Caki2 (cell line): ENCODE data around the gene SCUBE3. TPM values are rescaled to one million over a fixed set of nuclear protein-coding genes. Genes with fewer than 3 reads are reported as not detected.

Experiments used
- DNase-seq: peaks from one replicate; pipeline ENCODE4 v3.0.0-alpha.2; 2015; ENCODE audit warnings: low read depth
- in situ Hi-C: cut with HindIII; loops from 2 replicates; pipeline ENCODE4 v1.10.0; 2016; ENCODE audit warnings: low sequenced_read_pairs, low pct_unique_long_range_greater_than_20kb, mixed read lengths
- total RNA-seq: library from RNA; depleted of rRNA; stranded (reverse); fragments of >200 nt; shearing (Covaris generic); gene quantifications from 2 replicates; pipeline ENCODE4 v1.2.3, GENCODE V29; 2014; ENCODE audit warnings: low replicate concordance

SCUBE3 gene
- total RNA-seq, 1 experiment from 2014 or later = not detected

DNA sequence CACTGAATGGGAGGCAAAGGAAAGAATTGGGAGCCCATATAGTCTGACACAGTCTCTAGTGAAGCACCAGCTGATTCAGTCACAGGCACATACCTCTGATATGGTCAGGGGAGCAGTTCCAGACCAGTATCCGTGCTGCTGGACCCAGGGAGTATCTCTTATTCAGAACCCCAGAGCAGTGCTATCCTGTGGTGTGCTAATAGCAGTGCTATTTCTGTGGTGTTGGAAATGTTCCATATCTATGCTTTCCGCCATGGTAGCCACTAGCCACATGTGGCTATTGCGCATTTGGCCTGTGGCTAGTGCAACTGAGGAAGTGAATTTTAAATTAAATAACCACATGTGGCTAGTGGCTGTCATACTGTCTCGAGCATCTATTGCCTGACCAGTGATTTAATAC lies 11.0 kb downstream of the SCUBE3 start:
- in situ Hi-C loops = no loop called here
- no peak for DNase-seq

GRCh38 chr6:35228481-35228880 lies 14.7 kb downstream of the SCUBE3 start:
- in situ Hi-C loops = no loop called here

DNA sequence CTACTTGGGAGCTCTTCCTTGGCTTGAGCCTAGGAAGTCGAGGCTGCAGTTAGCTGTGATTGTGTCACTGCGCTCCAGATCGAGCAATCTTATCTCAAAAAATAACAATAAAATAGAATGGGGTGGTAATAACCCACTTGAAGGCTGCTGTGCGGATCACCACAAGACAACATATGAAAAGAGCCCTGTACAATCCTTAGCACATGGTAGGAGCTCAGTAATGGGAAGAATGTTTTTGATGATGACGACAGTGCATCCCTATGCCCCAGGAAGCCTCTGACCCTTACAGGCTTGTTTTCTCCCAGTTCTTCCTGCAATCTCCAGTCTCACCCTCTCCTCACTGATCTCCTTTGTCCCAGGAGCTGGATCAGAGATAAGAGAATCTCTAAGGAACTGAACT lies 15.5 kb downstream of the SCUBE3 start:
- in situ Hi-C loops = no loop called here
- DNase-seq = no peak

More at GRCh38 chr6:35228481-35228880, 14.7 kb downstream of the SCUBE3 start:
- no peak for DNase-seq

DNA sequence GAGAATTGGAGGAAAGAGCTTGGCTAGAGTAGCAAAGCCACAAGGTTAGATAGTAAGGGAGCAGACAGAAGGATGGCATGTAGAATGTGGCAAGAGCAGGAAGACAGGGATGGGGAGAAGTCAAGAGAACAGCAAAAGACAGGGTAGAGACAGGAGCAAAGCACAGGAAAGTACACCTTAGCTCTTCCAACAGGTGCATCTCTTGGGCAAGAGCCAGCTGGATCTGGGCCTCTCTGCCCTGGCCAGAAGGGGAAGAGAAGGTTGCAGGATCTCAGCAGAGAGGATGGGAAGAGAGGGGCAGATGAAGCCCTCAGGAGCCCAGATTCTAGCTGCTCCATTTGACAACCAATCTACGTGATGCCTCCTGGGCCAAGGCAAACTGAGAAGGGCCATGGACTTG lies 16.7 kb downstream of the SCUBE3 start:
- in situ Hi-C loops = no loop called here
- no peak for DNase-seq

DNA sequence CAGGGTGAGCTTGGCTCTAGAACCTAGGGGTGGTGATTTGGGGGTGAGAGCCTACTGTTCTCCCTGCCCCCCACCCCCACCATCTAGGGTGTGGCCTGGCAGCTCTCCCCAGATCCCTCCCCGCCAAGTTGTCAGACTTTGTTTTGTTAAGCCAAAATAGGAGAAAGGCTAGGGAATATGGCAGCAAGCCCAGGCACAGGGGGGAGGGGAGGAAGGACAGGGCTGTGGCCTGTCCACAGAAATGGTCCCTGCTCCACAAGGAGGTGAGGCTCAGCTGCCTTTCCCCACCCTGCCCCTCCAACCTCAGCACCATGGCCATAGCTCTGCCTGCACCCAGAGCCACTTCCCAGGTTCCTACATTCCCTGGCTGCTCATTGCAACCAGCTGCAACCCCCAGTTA lies 17.2 kb downstream of the SCUBE3 start:
- in situ Hi-C loops = no loop called here

DNA sequence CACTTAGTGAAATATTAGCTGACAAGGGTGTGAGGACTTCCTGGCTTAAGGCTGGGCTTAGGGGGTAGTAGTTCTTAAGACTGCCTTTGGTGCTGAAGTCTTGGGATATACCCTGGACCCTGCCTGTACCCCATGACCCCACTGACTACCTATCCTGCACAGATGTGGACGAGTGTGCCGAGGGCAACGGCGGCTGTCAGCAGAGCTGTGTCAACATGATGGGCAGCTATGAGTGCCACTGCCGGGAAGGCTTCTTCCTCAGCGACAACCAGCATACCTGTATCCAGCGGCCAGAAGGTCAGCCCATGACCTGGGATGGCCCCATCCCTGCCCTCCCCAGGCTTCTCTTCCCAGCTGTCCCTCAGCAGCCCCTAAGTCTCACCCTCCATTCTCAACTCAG lies 17.8 kb downstream of the SCUBE3 start:
- DNase-seq = no peak
- in situ Hi-C loops = no loop called here

More for the DNA sequence above, 17.2 kb downstream of the SCUBE3 start:
- no peak for DNase-seq

DNA sequence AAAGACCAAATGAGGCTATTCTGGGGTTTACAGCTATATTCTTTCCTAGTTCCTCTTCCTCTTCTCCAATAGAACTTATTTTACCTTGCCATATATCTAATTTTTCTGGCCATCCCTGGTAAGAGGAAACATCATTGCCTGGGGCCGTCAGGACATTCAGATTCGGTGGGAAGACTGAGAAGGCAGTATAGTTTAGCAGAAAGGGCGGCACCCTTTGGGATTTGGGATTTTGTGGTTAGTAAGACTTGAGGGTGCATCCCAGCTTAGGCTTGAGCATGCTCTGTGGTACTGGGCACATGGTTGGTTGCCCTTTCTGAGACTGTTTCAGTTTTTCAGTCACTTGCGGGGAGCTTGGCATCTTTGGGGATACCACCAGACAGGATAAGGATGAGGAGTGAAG lies 21.1 kb downstream of the SCUBE3 start:
- in situ Hi-C loops = no loop called here
- DNase-seq = no peak

GRCh38 chr6:35236223-35236622 lies 22.5 kb downstream of the SCUBE3 start:
- in situ Hi-C loops = no loop called here
- no peak for DNase-seq

DNA sequence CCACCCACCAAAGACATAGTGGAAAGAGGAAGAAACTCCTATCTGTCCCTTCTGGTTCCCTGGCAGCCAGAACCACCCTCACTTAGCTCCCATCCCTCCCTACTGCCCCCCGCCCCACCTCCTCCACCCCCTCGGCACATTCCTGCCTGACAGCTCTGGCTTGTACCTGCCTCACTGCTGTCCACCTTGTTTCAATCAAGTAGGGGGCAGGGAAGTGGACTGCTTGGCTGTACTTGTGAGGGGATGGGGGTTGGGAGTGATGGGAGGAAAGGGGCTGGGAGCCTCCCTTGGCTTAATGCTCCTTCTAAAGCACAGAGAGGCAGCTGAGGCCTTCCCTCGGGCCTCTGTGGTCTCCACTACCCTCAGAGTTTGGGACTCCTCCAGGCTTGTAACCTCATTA lies 23.7 kb downstream of the SCUBE3 start:
- in situ Hi-C loops = no loop called here

GRCh38 chr6:35238843-35239289 lies 25.1 kb downstream of the SCUBE3 start:
- DNase-seq = no peak
- in situ Hi-C loops = no loop called here

More for the DNA sequence above, 23.7 kb downstream of the SCUBE3 start:
- no peak for DNase-seq

DNA sequence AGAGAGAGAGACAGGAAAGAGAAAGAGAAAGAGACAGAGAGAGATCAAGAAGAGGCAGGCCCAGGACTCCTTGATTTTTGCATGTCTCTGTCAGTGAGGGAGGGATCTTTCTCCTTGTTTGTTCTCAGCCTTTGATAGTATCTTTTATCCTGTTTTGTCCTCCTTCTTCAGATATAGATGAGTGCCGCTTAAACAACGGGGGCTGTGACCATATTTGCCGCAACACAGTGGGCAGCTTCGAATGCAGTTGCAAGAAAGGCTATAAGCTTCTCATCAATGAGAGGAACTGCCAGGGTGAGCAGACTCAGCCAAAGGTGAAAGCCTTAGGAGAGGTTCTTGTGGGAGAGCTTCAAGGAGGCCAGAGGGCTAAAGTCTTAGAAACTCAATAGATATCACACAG lies 25.8 kb downstream of the SCUBE3 start:
- in situ Hi-C loops = no loop called here
- no peak for DNase-seq

DNA sequence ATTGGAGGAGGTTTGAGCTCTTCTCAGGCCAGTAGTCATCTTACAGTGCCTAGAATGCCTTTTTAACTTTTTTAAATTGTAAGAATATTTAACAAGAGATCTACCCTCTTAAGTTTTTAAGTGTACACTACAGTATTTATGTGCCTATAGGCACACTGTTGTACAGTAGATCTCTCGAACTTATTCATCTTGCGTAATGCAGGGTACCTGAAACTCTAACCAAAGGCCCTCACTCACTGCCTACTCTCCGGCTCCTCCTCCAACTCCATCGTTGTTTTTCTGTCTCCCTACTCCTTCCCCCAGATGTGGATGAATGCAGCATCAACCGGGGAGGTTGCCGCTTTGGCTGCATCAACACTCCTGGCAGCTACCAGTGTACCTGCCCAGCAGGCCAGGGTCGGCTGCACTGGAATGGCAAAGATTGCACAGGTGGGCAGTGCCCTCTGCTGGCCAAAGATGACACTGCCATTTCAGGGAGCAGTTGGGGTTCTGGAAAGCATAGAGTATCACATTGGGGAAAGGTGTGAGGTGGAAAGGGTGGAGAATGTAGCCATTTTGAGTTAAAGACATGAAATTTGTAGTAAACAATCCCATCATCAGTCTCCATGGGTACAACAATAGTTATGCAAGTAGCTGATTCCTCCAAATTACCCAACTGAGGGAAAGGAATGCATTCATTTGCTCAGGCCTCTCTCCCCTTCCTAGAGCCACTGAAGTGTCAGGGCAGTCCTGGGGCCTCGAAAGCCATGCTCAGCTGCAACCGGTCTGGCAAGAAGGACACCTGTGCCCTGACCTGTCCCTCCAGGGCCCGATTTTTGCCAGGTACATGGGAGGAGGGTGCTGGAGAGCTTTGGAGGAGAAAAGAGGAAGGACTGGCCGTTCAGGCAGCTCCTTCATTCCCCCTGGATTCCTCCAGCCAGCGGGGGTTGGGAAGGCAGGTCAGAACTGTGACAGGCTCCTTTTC lies 27.4 kb downstream of the SCUBE3 start:
- in situ Hi-C loops = no loop called here
- DNase-seq = peak; percentile 47

DNA sequence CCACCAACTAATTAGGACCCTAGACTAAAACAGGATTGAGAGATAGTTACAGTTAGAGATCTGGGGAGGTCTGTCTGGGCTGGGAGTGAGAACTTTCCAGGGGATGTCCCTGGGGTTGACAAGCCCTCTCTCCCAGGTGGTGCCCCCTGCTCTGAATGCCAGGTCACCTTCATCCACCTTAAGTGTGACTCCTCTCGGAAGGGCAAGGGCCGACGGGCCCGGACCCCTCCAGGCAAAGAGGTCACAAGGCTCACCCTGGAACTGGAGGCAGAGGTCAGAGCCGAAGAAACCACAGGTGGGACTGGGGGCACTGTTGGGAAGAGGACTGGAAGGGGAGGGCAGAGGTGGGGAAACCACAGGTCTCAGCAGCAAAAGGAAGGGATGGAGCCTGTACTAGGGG lies 28.7 kb downstream of the SCUBE3 start:
- DNase-seq = no peak
- in situ Hi-C loops = no loop called here

DNA sequence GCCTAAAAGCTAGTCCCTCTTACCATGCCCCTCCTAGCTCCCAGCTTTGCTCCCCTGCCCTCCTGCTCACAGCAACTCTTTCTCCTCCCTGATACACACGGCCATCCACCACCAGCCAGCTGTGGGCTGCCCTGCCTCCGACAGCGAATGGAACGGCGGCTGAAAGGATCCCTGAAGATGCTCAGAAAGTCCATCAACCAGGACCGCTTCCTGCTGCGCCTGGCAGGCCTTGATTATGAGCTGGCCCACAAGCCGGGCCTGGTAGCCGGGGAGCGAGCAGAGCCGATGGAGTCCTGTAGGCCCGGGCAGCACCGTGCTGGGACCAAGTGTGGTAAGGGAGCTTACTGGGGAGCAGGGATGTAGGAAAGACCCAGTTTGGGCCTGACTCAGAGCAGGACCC lies 29.1 kb downstream of the SCUBE3 start:
- no peak for DNase-seq
- in situ Hi-C loops = no loop called here

- in situ Hi-C loops = no loop called here
Observed at GRCh38 chr6:35243386-35243958, 29.7 kb downstream of the SCUBE3 start.

DNA sequence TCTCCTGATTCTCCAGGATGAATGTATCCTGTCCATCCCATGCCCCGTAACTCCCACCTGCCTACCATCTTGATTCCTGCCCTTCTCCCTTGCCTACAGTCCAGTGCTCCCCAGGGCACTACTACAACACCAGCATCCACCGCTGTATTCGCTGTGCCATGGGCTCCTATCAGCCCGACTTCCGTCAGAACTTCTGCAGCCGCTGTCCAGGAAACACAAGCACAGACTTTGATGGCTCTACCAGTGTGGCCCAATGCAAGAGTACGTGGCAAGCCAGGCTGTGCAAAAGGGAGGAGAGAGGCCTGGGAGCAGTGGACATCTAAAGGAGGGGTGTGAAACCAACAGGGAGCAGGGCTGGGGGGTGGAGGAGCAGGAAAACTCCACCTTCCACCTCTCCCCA lies 30.8 kb downstream of the SCUBE3 start:
- no peak for DNase-seq
- in situ Hi-C loops = no loop called here

More at GRCh38 chr6:35243386-35243958, 29.7 kb downstream of the SCUBE3 start:
- DNase-seq = no peak

- DNase-seq = no peak
- in situ Hi-C loops = no loop called here
Observed at GRCh38 chr6:35247642-35248231, 34.0 kb downstream of the SCUBE3 start.

DNA sequence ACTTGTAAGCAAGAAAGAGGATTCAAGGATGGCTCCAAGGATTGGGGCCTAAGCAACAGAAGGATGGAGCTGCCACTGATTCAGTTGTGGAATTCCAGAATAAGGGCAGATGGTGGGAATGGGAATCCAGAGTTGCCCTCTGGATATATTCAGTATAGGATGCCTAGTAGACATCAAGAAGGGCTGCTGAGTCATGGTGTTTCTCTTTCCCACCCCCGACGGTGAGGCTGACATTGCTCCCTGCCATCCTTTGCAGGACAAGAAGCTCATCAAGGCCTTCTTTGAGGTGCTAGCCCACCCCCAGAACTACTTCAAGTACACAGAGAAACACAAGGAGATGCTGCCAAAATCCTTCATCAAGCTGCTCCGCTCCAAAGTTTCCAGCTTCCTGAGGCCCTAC lies 34.5 kb downstream of the SCUBE3 start:
- DNase-seq = no peak
- in situ Hi-C loops = no loop called here

GRCh38 chr6:35248965-35249364 lies 35.2 kb downstream of the SCUBE3 start:
- no peak for DNase-seq
- in situ Hi-C loops = no loop called here
